H1 (cell line): Measurements from ENCODE around the gene FAM114A2. TPM values are rescaled to one million over a fixed set of nuclear protein-coding genes. Genes with fewer than 3 reads are reported as not detected.

Experiments used
- CTCF ChIA-PET: fragments of 300-600 bp; sonication (Branson Sonifier 250); formaldehyde crosslinking; loops from one replicate; lab custom pipeline; 2021; ENCODE audit not compliant: partially characterized antibody; lab: Charles Lee
- POLR2A ChIA-PET: fragments of 300-600 bp; sonication (Branson Sonifier 250); formaldehyde crosslinking; loops from one replicate; lab custom pipeline; 2021; ENCODE audit warnings: inconsistent platforms; ENCODE audit not compliant: partially characterized antibody; lab: Charles Lee
- DNase-seq, 2 experiments: peaks; one replicate each; pipeline versions ENCODE4 v3.0.0 to v3.0.0-alpha.2; 2010 to 2022; ENCODE audit warnings: low spot score in 2 of 2, low read depth in 1 of 2, mixed read lengths in 1 of 2
- FAIRE-seq: peaks from 2 replicates; lab custom pipeline; 2011; peaks lifted over from hg19 to GRCh38; lab: Jason Lieb, UNC
- H2AFZ ChIP-seq: 2 replicates; pipeline ENCODE4 v1.8.1; 2012; ENCODE audit warnings: low read length, inconsistent platforms
- H2AK5ac ChIP-seq: 2 replicates; pipeline ENCODE4 v1.6.1; 2013; ENCODE audit warnings: low read depth, low read length
- H2BK120ac ChIP-seq: replicated peaks from 2 replicates; pipeline ENCODE3; 2013; ENCODE audit warnings: low read depth, low read length, inconsistent platforms
- H2BK12ac ChIP-seq: 2 replicates; pipeline ENCODE4 v1.6.1; 2013; ENCODE audit warnings: low read depth, low read length
- H2BK15ac ChIP-seq: 2 replicates; pipeline ENCODE4 v1.6.1; 2013; ENCODE audit warnings: low read length
- H2BK20ac ChIP-seq: 2 replicates; pipeline ENCODE4 v1.6.1; 2013; ENCODE audit warnings: low read length
- H2BK5ac ChIP-seq: 2 replicates; pipeline ENCODE4 v1.6.1; 2013; ENCODE audit warnings: low read depth, low read length
- H3K14ac ChIP-seq: 2 replicates; pipeline ENCODE4 v1.6.1; 2013; ENCODE audit warnings: inconsistent platforms; ENCODE audit not compliant: insufficient read length
- H3K18ac ChIP-seq: 2 replicates; pipeline ENCODE4 v1.6.1; 2013; ENCODE audit warnings: low read length; ENCODE audit errors: extremely low read depth
- H3K23ac ChIP-seq: 2 replicates; pipeline ENCODE4 v1.6.1; 2013; ENCODE audit warnings: inconsistent platforms; ENCODE audit not compliant: insufficient read length
- H3K23me2 ChIP-seq: 2 replicates; pipeline ENCODE4 v1.6.1; 2013; ENCODE audit warnings: low read depth, low read length
- H3K27ac ChIP-seq: 2 replicates; pipeline ENCODE4 v1.6.1; 2011; ENCODE audit warnings: low read depth, low read length, inconsistent platforms
- H3K27me3 ChIP-seq, 4 experiments: replicated peaks in 1 of 4; 1 replicate in 1 of 4; 2 replicates in 3 of 4; pipeline versions ENCODE4 v1.6.1 to v1.8.1; 2011 to 2013; ENCODE audit warnings: low read length in 3 of 4, mild to moderate bottlenecking in 3 of 4, inconsistent platforms in 2 of 4, mixed read lengths in 2 of 4, moderate library complexity in 1 of 4; ENCODE audit not compliant: control insufficient read depth in 3 of 4, insufficient read depth in 3 of 4; ENCODE audit errors: extremely low read depth in 1 of 4
- H3K36me3 ChIP-seq, 4 experiments: 2 replicates each; pipeline versions ENCODE4 v1.6.1 to v1.8.1; 2011 to 2013; ENCODE audit warnings: mild to moderate bottlenecking in 4 of 4, low read length in 3 of 4, moderate library complexity in 2 of 4, control low read depth in 1 of 4, inconsistent platforms in 1 of 4; ENCODE audit not compliant: insufficient read depth in 4 of 4, control insufficient read depth in 2 of 4
- H3K4ac ChIP-seq: replicated peaks from 2 replicates; pipeline ENCODE3; 2013; ENCODE audit warnings: low read length, low read depth, mixed read lengths, inconsistent platforms; ENCODE audit not compliant: insufficient read length
- H3K4me1 ChIP-seq, 4 experiments: replicated peaks in 1 of 4; 1 replicate in 1 of 4; 2 replicates in 3 of 4; pipeline versions ENCODE4 v1.6.1 to v1.8.1; 2011 to 2013; ENCODE audit warnings: low read length in 3 of 4, inconsistent platforms in 2 of 4, mixed read lengths in 1 of 4; ENCODE audit not compliant: insufficient read depth in 4 of 4, control insufficient read depth in 3 of 4
- H3K4me2 ChIP-seq, 2 experiments: 2 replicates each; pipeline versions ENCODE4 v1.6.1 to v1.8.1; 2011 to 2013; ENCODE audit warnings: low read depth in 2 of 2, low read length in 2 of 2, control low read depth in 1 of 2, inconsistent platforms in 1 of 2, mild to moderate bottlenecking in 1 of 2; ENCODE audit not compliant: insufficient read depth in 1 of 2
- H3K4me3 ChIP-seq, 4 experiments: fragments of 200-600, 300-600 bp in 1 of 4; sonication (generic), shearing (Covaris generic), sonication (Bioruptor Twin) in 1 of 4; 2 replicates each; pipeline versions ENCODE4 v1.5.1 to v1.8.1; 2011 to 2016; ENCODE audit warnings: low read length in 4 of 4, low read depth in 3 of 4, control low read depth in 2 of 4, inconsistent platforms in 2 of 4, mild to moderate bottlenecking in 2 of 4, mixed read lengths in 1 of 4, moderate library complexity in 1 of 4; ENCODE audit not compliant: insufficient read depth in 2 of 4; ENCODE audit errors: extremely low read depth in 1 of 4
- H3K56ac ChIP-seq: replicated peaks from 2 replicates; pipeline ENCODE3; 2013; ENCODE audit warnings: low read depth, mild to moderate bottlenecking, mixed read lengths, low read length, inconsistent platforms; ENCODE audit not compliant: insufficient read length
- H3K79me1 ChIP-seq: 2 replicates; pipeline ENCODE4 v1.6.1; 2013; ENCODE audit warnings: low read depth, low read length, control low read depth
- H3K79me2 ChIP-seq, 2 experiments: 2 replicates each; pipeline versions ENCODE4 v1.6.1 to v1.8.1; 2012 to 2013; ENCODE audit warnings: low read length in 2 of 2, mild to moderate bottlenecking in 2 of 2, inconsistent platforms in 1 of 2; ENCODE audit not compliant: insufficient read depth in 2 of 2, control insufficient read depth in 1 of 2
- H3K9ac ChIP-seq, 4 experiments: replicated peaks in 1 of 4; 1 replicate in 1 of 4; 2 replicates in 3 of 4; pipeline versions ENCODE4 v1.6.1 to v1.8.1; 2011 to 2013; ENCODE audit warnings: low read depth in 3 of 4, low read length in 3 of 4, control low read depth in 2 of 4, mild to moderate bottlenecking in 2 of 4, moderate library complexity in 2 of 4, inconsistent platforms in 1 of 4; ENCODE audit errors: extremely low read depth in 1 of 4
- H3K9me3 ChIP-seq, 2 experiments: 2 replicates each; pipeline versions ENCODE4 v1.6.1 to v1.8.1; 2012 to 2013; ENCODE audit warnings: mild to moderate bottlenecking in 2 of 2, moderate library complexity in 2 of 2, control low read depth in 1 of 2, inconsistent platforms in 1 of 2, low read depth in 1 of 2, low read length in 1 of 2, mixed read lengths in 1 of 2; ENCODE audit not compliant: insufficient read depth in 2 of 2
- H4K20me1 ChIP-seq, 2 experiments: replicated peaks in 1 of 2; 2 replicates each; pipeline versions ENCODE3 to v1.8.1; 2011 to 2013; ENCODE audit warnings: inconsistent platforms in 2 of 2, low read length in 2 of 2, mild to moderate bottlenecking in 1 of 2; ENCODE audit not compliant: insufficient read depth in 2 of 2, control insufficient read depth in 1 of 2
- H4K5ac ChIP-seq: 2 replicates; pipeline ENCODE4 v1.6.1; 2013; ENCODE audit warnings: low read length, low read depth, mixed read lengths, inconsistent platforms; ENCODE audit not compliant: insufficient read length
- H4K8ac ChIP-seq: 2 replicates; pipeline ENCODE4 v1.8.0; 2013; ENCODE audit warnings: mild to moderate bottlenecking, moderate library complexity, low read length, inconsistent platforms; ENCODE audit not compliant: insufficient read depth; ENCODE audit errors: extremely low read depth
- H4K91ac ChIP-seq: replicated peaks from 2 replicates; pipeline ENCODE3; 2013; ENCODE audit warnings: low read length, mixed read lengths, inconsistent platforms; ENCODE audit not compliant: insufficient read length
- RFX5 ChIP-seq: IDR thresholded peaks from 2 replicates; pipeline ENCODE4 v1.6.1; 2011; ENCODE audit warnings: low read depth, low read length, improper control_type of control experiment, borderline replicate concordance
- RXRA ChIP-seq: IDR thresholded peaks from 2 replicates; pipeline ENCODE4 v1.6.1; 2011; ENCODE audit warnings: low read depth, mild to moderate bottlenecking, low read length, moderate library complexity; ENCODE audit not compliant: insufficient read depth
- SP2 ChIP-seq: IDR thresholded peaks from 2 replicates; pipeline ENCODE4 v1.6.1; 2012; ENCODE audit warnings: mild to moderate bottlenecking, low read length, inconsistent platforms
- TAF1 ChIP-seq: IDR thresholded peaks from 2 replicates; pipeline ENCODE4 v1.6.1; 2011; ENCODE audit warnings: mild to moderate bottlenecking, low read depth, low read length
- WGBS, 2 experiments: shearing (Covaris generic) in 1 of 2; methylation state at CpG; one replicate each; pipeline versions ENCODE4 v1.1.6 to v1.1.7; 2013 to 2015; ENCODE audit warnings: low lambda C conversion rate in 2 of 2, mixed read lengths in 2 of 2, inconsistent platforms in 1 of 2, low coverage in 1 of 2, missing lambda C conversion rate in 1 of 2; ENCODE audit not compliant: insufficient replicate concordance in 2 of 2, insufficient coverage in 1 of 2, insufficient read length in 1 of 2; ENCODE audit errors: extremely low coverage in 1 of 2, missing lambda C conversion rate in 1 of 2; 5-methylcytosine and 5-hydroxymethylcytosine counted together
- polyA plus RNA-seq, 7 experiments: library from polyadenylated mRNA; depleted of rRNA in 3 of 7; stranded (reverse) in 5 of 7; unstranded in 2 of 7; fragments of >200 nt in 5 of 7; fragments of 200-250 nt in 2 of 7; gene quantifications; 1 replicate in 5 of 7; 2 replicates in 1 of 7; 4 replicates in 1 of 7; pipeline versions ENCODE4 v1.2.1 to v1.2.3, GENCODE V29; 2011 to 2013; ENCODE audit warnings: missing spikeins in 2 of 7, mixed read lengths in 2 of 7
- total RNA-seq: library from RNA; stranded (reverse); fragmentation: NEBNext Ultra II Directional; extraction: Animal tissue kit (Norgen Biotek cat#: 25700); gene quantifications from 2 replicates; pipeline ENCODE4 v1.2.1, GENCODE V29; 2021

The FAM114A2 gene
- total and polyA plus RNA-seq, 2 of the 8 experiments (the other 6 are each of a cell fraction or from before 2014, with no cell fraction given) = 3.8 to 9.2 TPM

DNA sequence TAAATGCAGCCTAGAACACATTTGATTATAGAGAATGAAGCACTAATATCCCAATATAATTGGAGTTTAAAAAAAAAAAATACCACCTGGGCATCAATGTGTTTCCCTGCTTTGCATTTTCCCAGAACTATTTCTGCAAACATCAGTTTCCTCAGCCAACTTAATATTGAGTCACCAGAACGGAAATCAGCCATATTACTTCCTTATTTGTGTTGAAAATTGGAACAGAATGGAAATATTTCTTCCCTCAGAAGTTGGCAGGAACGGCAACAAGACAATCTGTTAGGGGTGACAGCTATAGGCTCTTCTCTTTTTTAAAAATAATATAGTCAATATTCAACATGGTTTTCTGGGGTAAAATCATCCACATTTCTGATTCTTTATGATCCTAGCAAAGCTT, 4.1 kb upstream of the FAM114A2 start:
- Histone ChIP-seq H3K27ac (no peak overlapping the region), H3K4me2 (no peak overlapping the region), H2BK120ac (no peak overlapping the region), H2BK15ac (no peak overlapping the region), H3K23me2 (peaks cover 8% of the 10 kb centered on the region), H4K5ac (no peak overlapping the region), H3K56ac (no peak overlapping the region), H3K79me1 (no peaks in the 10 kb centered on the region; the same call in 1 of the 2 replicates), H2AFZ (no peak overlapping the region), H3K4me1 (0 out of 7 replicates have a peak, but pooled peaks cover 0 to 2% (median 0%) of the 10 kb centered on the region in 4 experiments), H2BK5ac (no peak overlapping the region), H2AK5ac (no peak overlapping the region), H3K18ac (no peak overlapping the region), H3K36me3 (no peaks in the 10 kb centered on the region), H3K9ac (no peak overlapping the region), H2BK12ac (no peak overlapping the region), H3K27me3 (no peaks in the 10 kb centered on the region), H4K20me1 (peaks cover 0 to 4% of the 10 kb centered on the region in 2 experiments), H4K91ac (no peak overlapping the region), H3K79me2 (peaks cover 0 to 15% of the 10 kb centered on the region in 2 experiments; a peak in 2 of 4 replicates), H3K4ac (no peak overlapping the region), H3K14ac (no peak overlapping the region), H3K23ac (no peak overlapping the region), H3K9me3 (no peaks in the 10 kb centered on the region), H3K4me3 (no peak overlapping the region), H4K8ac (no peak overlapping the region), H2BK20ac (no peak overlapping the region)
- CTCF ChIA-PET = interaction anchor here (0.8 kb wide), 1 partner anchor 15 kb away, joined by 4 read pairs; no protein-coding TSS in a partner anchor
- POLR2A ChIA-PET = interaction anchor here (0.6 to 2.6 kb wide), 2 partner anchors 12 to 671 kb away, joined by 3 to 7 read pairs; no protein-coding TSS in a partner anchor
- TF ChIP-seq SP2 = no peak
- no peak for TF ChIP-seq RFX5
- TF ChIP-seq TAF1 = no peak
- no peak for TF ChIP-seq RXRA
- FAIRE-seq (no peak), DNase-seq (no peak)
- 88% methylated on average over 2 of the region's 2 CpGs; no CpG with 5 or more reads in 1 of the 2 experiments for WGBS, 2 experiments
